H1 (cell line): ENCODE data around the gene EGR4. TPM values are rescaled to one million over a fixed set of nuclear protein-coding genes. Genes with fewer than 3 reads are reported as not detected.

Experiments
- CTCF ChIA-PET: fragments of 300-600 bp; sonication (Branson Sonifier 250); formaldehyde crosslinking; loops from one replicate; lab custom pipeline; 2021; ENCODE audit not compliant: partially characterized antibody; lab: Charles Lee
- POLR2A ChIA-PET: fragments of 300-600 bp; sonication (Branson Sonifier 250); formaldehyde crosslinking; loops from one replicate; lab custom pipeline; 2021; ENCODE audit warnings: inconsistent platforms; ENCODE audit not compliant: partially characterized antibody; lab: Charles Lee
- DNase-seq, 2 experiments: peaks; one replicate each; pipeline versions ENCODE4 v3.0.0 to v3.0.0-alpha.2; 2010 to 2022; ENCODE audit warnings: low spot score in 2 of 2, low read depth in 1 of 2, mixed read lengths in 1 of 2
- FAIRE-seq: peaks from 2 replicates; lab custom pipeline; 2011; peaks lifted over from hg19 to GRCh38; lab: Jason Lieb, UNC
- H2AFZ ChIP-seq: 2 replicates; pipeline ENCODE4 v1.8.1; 2012; ENCODE audit warnings: low read length, inconsistent platforms
- H2AK5ac ChIP-seq: 2 replicates; pipeline ENCODE4 v1.6.1; 2013; ENCODE audit warnings: low read depth, low read length
- H2BK120ac ChIP-seq: replicated peaks from 2 replicates; pipeline ENCODE3; 2013; ENCODE audit warnings: low read depth, low read length, inconsistent platforms
- H2BK12ac ChIP-seq: 2 replicates; pipeline ENCODE4 v1.6.1; 2013; ENCODE audit warnings: low read depth, low read length
- H2BK15ac ChIP-seq: 2 replicates; pipeline ENCODE4 v1.6.1; 2013; ENCODE audit warnings: low read length
- H2BK20ac ChIP-seq: 2 replicates; pipeline ENCODE4 v1.6.1; 2013; ENCODE audit warnings: low read length
- H2BK5ac ChIP-seq: 2 replicates; pipeline ENCODE4 v1.6.1; 2013; ENCODE audit warnings: low read depth, low read length
- H3K14ac ChIP-seq: 2 replicates; pipeline ENCODE4 v1.6.1; 2013; ENCODE audit warnings: inconsistent platforms; ENCODE audit not compliant: insufficient read length
- H3K18ac ChIP-seq: 2 replicates; pipeline ENCODE4 v1.6.1; 2013; ENCODE audit warnings: low read length; ENCODE audit errors: extremely low read depth
- H3K23ac ChIP-seq: 2 replicates; pipeline ENCODE4 v1.6.1; 2013; ENCODE audit warnings: inconsistent platforms; ENCODE audit not compliant: insufficient read length
- H3K23me2 ChIP-seq: 2 replicates; pipeline ENCODE4 v1.6.1; 2013; ENCODE audit warnings: low read depth, low read length
- H3K27ac ChIP-seq: 2 replicates; pipeline ENCODE4 v1.6.1; 2011; ENCODE audit warnings: low read depth, low read length, inconsistent platforms
- H3K27me3 ChIP-seq, 4 experiments: replicated peaks in 1 of 4; 1 replicate in 1 of 4; 2 replicates in 3 of 4; pipeline versions ENCODE4 v1.6.1 to v1.8.1; 2011 to 2013; ENCODE audit warnings: low read length in 3 of 4, mild to moderate bottlenecking in 3 of 4, inconsistent platforms in 2 of 4, mixed read lengths in 2 of 4, moderate library complexity in 1 of 4; ENCODE audit not compliant: control insufficient read depth in 3 of 4, insufficient read depth in 3 of 4; ENCODE audit errors: extremely low read depth in 1 of 4
- H3K36me3 ChIP-seq, 4 experiments: 2 replicates each; pipeline versions ENCODE4 v1.6.1 to v1.8.1; 2011 to 2013; ENCODE audit warnings: mild to moderate bottlenecking in 4 of 4, low read length in 3 of 4, moderate library complexity in 2 of 4, control low read depth in 1 of 4, inconsistent platforms in 1 of 4; ENCODE audit not compliant: insufficient read depth in 4 of 4, control insufficient read depth in 2 of 4
- H3K4ac ChIP-seq: replicated peaks from 2 replicates; pipeline ENCODE3; 2013; ENCODE audit warnings: low read length, low read depth, mixed read lengths, inconsistent platforms; ENCODE audit not compliant: insufficient read length
- H3K4me1 ChIP-seq, 4 experiments: replicated peaks in 1 of 4; 1 replicate in 1 of 4; 2 replicates in 3 of 4; pipeline versions ENCODE4 v1.6.1 to v1.8.1; 2011 to 2013; ENCODE audit warnings: low read length in 3 of 4, inconsistent platforms in 2 of 4, mixed read lengths in 1 of 4; ENCODE audit not compliant: insufficient read depth in 4 of 4, control insufficient read depth in 3 of 4
- H3K4me2 ChIP-seq, 2 experiments: 2 replicates each; pipeline versions ENCODE4 v1.6.1 to v1.8.1; 2011 to 2013; ENCODE audit warnings: low read depth in 2 of 2, low read length in 2 of 2, control low read depth in 1 of 2, inconsistent platforms in 1 of 2, mild to moderate bottlenecking in 1 of 2; ENCODE audit not compliant: insufficient read depth in 1 of 2
- H3K4me3 ChIP-seq, 4 experiments: fragments of 200-600, 300-600 bp in 1 of 4; sonication (generic), shearing (Covaris generic), sonication (Bioruptor Twin) in 1 of 4; 2 replicates each; pipeline versions ENCODE4 v1.5.1 to v1.8.1; 2011 to 2016; ENCODE audit warnings: low read length in 4 of 4, low read depth in 3 of 4, control low read depth in 2 of 4, inconsistent platforms in 2 of 4, mild to moderate bottlenecking in 2 of 4, mixed read lengths in 1 of 4, moderate library complexity in 1 of 4; ENCODE audit not compliant: insufficient read depth in 2 of 4; ENCODE audit errors: extremely low read depth in 1 of 4
- H3K56ac ChIP-seq: replicated peaks from 2 replicates; pipeline ENCODE3; 2013; ENCODE audit warnings: low read depth, mild to moderate bottlenecking, mixed read lengths, low read length, inconsistent platforms; ENCODE audit not compliant: insufficient read length
- H3K79me1 ChIP-seq: 2 replicates; pipeline ENCODE4 v1.6.1; 2013; ENCODE audit warnings: low read depth, low read length, control low read depth
- H3K79me2 ChIP-seq, 2 experiments: 2 replicates each; pipeline versions ENCODE4 v1.6.1 to v1.8.1; 2012 to 2013; ENCODE audit warnings: low read length in 2 of 2, mild to moderate bottlenecking in 2 of 2, inconsistent platforms in 1 of 2; ENCODE audit not compliant: insufficient read depth in 2 of 2, control insufficient read depth in 1 of 2
- H3K9ac ChIP-seq, 4 experiments: replicated peaks in 1 of 4; 1 replicate in 1 of 4; 2 replicates in 3 of 4; pipeline versions ENCODE4 v1.6.1 to v1.8.1; 2011 to 2013; ENCODE audit warnings: low read depth in 3 of 4, low read length in 3 of 4, control low read depth in 2 of 4, mild to moderate bottlenecking in 2 of 4, moderate library complexity in 2 of 4, inconsistent platforms in 1 of 4; ENCODE audit errors: extremely low read depth in 1 of 4
- H3K9me3 ChIP-seq, 2 experiments: 2 replicates each; pipeline versions ENCODE4 v1.6.1 to v1.8.1; 2012 to 2013; ENCODE audit warnings: mild to moderate bottlenecking in 2 of 2, moderate library complexity in 2 of 2, control low read depth in 1 of 2, inconsistent platforms in 1 of 2, low read depth in 1 of 2, low read length in 1 of 2, mixed read lengths in 1 of 2; ENCODE audit not compliant: insufficient read depth in 2 of 2
- H4K20me1 ChIP-seq, 2 experiments: replicated peaks in 1 of 2; 2 replicates each; pipeline versions ENCODE3 to v1.8.1; 2011 to 2013; ENCODE audit warnings: inconsistent platforms in 2 of 2, low read length in 2 of 2, mild to moderate bottlenecking in 1 of 2; ENCODE audit not compliant: insufficient read depth in 2 of 2, control insufficient read depth in 1 of 2
- H4K5ac ChIP-seq: 2 replicates; pipeline ENCODE4 v1.6.1; 2013; ENCODE audit warnings: low read length, low read depth, mixed read lengths, inconsistent platforms; ENCODE audit not compliant: insufficient read length
- H4K8ac ChIP-seq: 2 replicates; pipeline ENCODE4 v1.8.0; 2013; ENCODE audit warnings: mild to moderate bottlenecking, moderate library complexity, low read length, inconsistent platforms; ENCODE audit not compliant: insufficient read depth; ENCODE audit errors: extremely low read depth
- H4K91ac ChIP-seq: replicated peaks from 2 replicates; pipeline ENCODE3; 2013; ENCODE audit warnings: low read length, mixed read lengths, inconsistent platforms; ENCODE audit not compliant: insufficient read length
- ASH2L ChIP-seq: fragments of 200-600, 300-600 bp; sonication (generic); IDR thresholded peaks from one replicate; pipeline ENCODE4 v1.7.1; 2017; ENCODE audit warnings: low read length
- BACH1 ChIP-seq: IDR thresholded peaks from 2 replicates; pipeline ENCODE4 v1.6.1; 2012; ENCODE audit warnings: low read length, improper control_type of control experiment
- CBX8 ChIP-seq: fragments of 300-800, 300-1000 bp; sonication (generic); IDR thresholded peaks from 2 replicates; pipeline ENCODE4 v1.7.1; 2016; ENCODE audit warnings: low read depth, low read length, borderline replicate concordance
- CTBP2 ChIP-seq: IDR thresholded peaks from 2 replicates; pipeline ENCODE4 v1.7.0; 2011; ENCODE audit warnings: borderline replicate concordance, mild to moderate bottlenecking, moderate library complexity, mixed read lengths, low read length; ENCODE audit not compliant: insufficient read depth, insufficient read length
- EGR1 ChIP-seq: IDR thresholded peaks from 2 replicates; pipeline ENCODE4 v1.6.1; 2011; ENCODE audit warnings: low read depth, low read length, borderline replicate concordance
- JUN ChIP-seq: IDR thresholded peaks from 2 replicates; pipeline ENCODE4 v1.6.1; 2011; ENCODE audit warnings: low read depth, mild to moderate bottlenecking, improper control_type of control experiment, low read length
- SP1 ChIP-seq: IDR thresholded peaks from 2 replicates; pipeline ENCODE4 v1.6.1; 2011; ENCODE audit warnings: low read depth, low read length
- SUZ12 ChIP-seq: fragments of 200-600 bp; sonication (generic); IDR thresholded peaks from 2 replicates; pipeline ENCODE4 v1.6.1; 2012; ENCODE audit warnings: mild to moderate bottlenecking, inconsistent platforms, low read length, moderate library complexity, mixed read lengths
- TAF7 ChIP-seq: optimal IDR thresholded peaks from 2 replicates; pipeline ENCODE3; 2011; ENCODE audit warnings: low read depth, mild to moderate bottlenecking, inconsistent platforms, low read length, moderate library complexity, borderline replicate concordance
- YY1 ChIP-seq: IDR thresholded peaks from 2 replicates; pipeline ENCODE4 v1.6.1; 2011; ENCODE audit warnings: low read depth, mild to moderate bottlenecking, low read length
- ZNF274 ChIP-seq: IDR thresholded peaks from 2 replicates; pipeline ENCODE4 v1.7.0; 2012; ENCODE audit warnings: low read length, borderline replicate concordance; ENCODE audit errors: extremely low read depth
- WGBS, 2 experiments: shearing (Covaris generic) in 1 of 2; methylation state at CpG; one replicate each; pipeline versions ENCODE4 v1.1.6 to v1.1.7; 2013 to 2015; ENCODE audit warnings: low lambda C conversion rate in 2 of 2, mixed read lengths in 2 of 2, inconsistent platforms in 1 of 2, low coverage in 1 of 2, missing lambda C conversion rate in 1 of 2; ENCODE audit not compliant: insufficient replicate concordance in 2 of 2, insufficient coverage in 1 of 2, insufficient read length in 1 of 2; ENCODE audit errors: extremely low coverage in 1 of 2, missing lambda C conversion rate in 1 of 2; 5-methylcytosine and 5-hydroxymethylcytosine counted together
- polyA plus RNA-seq, 7 experiments: library from polyadenylated mRNA; depleted of rRNA in 3 of 7; stranded (reverse) in 5 of 7; unstranded in 2 of 7; fragments of >200 nt in 5 of 7; fragments of 200-250 nt in 2 of 7; gene quantifications; 1 replicate in 5 of 7; 2 replicates in 1 of 7; 4 replicates in 1 of 7; pipeline versions ENCODE4 v1.2.1 to v1.2.3, GENCODE V29; 2011 to 2013; ENCODE audit warnings: missing spikeins in 2 of 7, mixed read lengths in 2 of 7
- total RNA-seq: library from RNA; stranded (reverse); fragmentation: NEBNext Ultra II Directional; extraction: Animal tissue kit (Norgen Biotek cat#: 25700); gene quantifications from 2 replicates; pipeline ENCODE4 v1.2.1, GENCODE V29; 2021

EGR4 gene
- total and polyA plus RNA-seq, 2 of the 8 experiments (the other 6 are each of a cell fraction or from before 2014, with no cell fraction given), result 0.20 TPM; not detected in 1

DNA sequence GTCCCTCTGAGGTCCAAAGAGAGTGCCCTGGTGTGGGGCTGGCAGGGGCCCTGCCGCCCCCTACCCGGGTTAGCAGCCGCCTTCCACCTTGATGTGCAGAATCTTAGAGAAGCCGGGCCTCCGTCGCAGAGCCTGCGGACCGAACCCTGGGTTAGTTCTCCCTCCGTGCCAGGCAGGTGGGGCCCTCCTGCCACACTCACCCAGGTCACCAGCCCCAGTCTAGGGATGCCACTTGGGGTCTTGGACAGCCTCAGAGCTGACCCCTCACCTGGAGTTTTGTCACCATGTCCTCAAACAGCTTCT, 34.5 kb downstream of the EGR4 start:
- Histone ChIP-seq H4K5ac (no peak overlapping the region), H3K14ac (no peak overlapping the region), H3K9ac (no peak overlapping the region), H3K36me3 (peaks cover 3 to 28% (median 10%) of the 10 kb centered on the region in 4 experiments; a peak in 6 of 8 replicates), H2AK5ac (no peak overlapping the region), H3K23ac (no peak overlapping the region), H3K9me3 (no peaks in the 10 kb centered on the region), H2BK5ac (no peak overlapping the region), H3K23me2 (no peaks in the 10 kb centered on the region), H3K4me2 (no peak overlapping the region), H3K18ac (no peak overlapping the region), H3K27me3 (no peaks in the 10 kb centered on the region), H3K4me3 (no peak overlapping the region), H3K4me1 (peaks cover 0 to 12% (median 4%) of the 10 kb centered on the region in 4 experiments; a peak in 3 of 7 replicates), H2BK15ac (no peak overlapping the region), H3K79me2 (no peaks in the 10 kb centered on the region), H2BK12ac (no peak overlapping the region), H4K8ac (no peak overlapping the region), H3K56ac (no peak overlapping the region), H3K79me1 (no peaks in the 10 kb centered on the region), H3K27ac (no peak overlapping the region), H4K91ac (no peak overlapping the region), H3K4ac (no peak overlapping the region), H2BK20ac (no peak overlapping the region), H4K20me1 (peaks cover 17 to 20% of the 10 kb centered on the region in 2 experiments), H2BK120ac (no peak overlapping the region), H2AFZ (no peak overlapping the region)
- no peak for DNase-seq
- WGBS, 2 experiments, result 94% methylated on average over 9 of the region's 9 CpGs; no CpG with 5 or more reads in 1 of the 2 experiments
- ChIA-PET POLR2A (interaction anchor here (0.9 to 5.1 kb wide), 5 partner anchors 8 to 25 kb away, joined by 3 to 53 read pairs (median 3); partner anchors contain the start of genes CCT7, FBXO41 and PRADC1), CTCF (interaction anchor here (0.6 to 7.0 kb wide), 13 partner anchors 8 to 1320 kb away, joined by 3 to 51 read pairs (median 4); partner anchors contain the start of genes CCT7, EGR4, PRADC1 and SMYD5)
- no peak for FAIRE-seq
- TF ChIP-seq ASH2L (no peak), TAF7 (no peak), ZNF274 (no peak), CTBP2 (no peak), JUN (no peak), BACH1 (no peak), SP1 (no peak), EGR1 (no peak), CBX8 (no peak), SUZ12 (no peak), YY1 (no peak)
